ENCODE results near the gene MTURN. TPM values are rescaled to one million over a fixed set of nuclear protein-coding genes. Genes with fewer than 3 reads are reported as not detected.

Gene MTURN
- total and polyA plus RNA-seq, 9 of the 15 experiments (the other 6 are each of a cell fraction or from before 2014, with no cell fraction given), result 0.94 to 14.8 (median 6.4) TPM

- TF ChIP-seq, protein P1, sequence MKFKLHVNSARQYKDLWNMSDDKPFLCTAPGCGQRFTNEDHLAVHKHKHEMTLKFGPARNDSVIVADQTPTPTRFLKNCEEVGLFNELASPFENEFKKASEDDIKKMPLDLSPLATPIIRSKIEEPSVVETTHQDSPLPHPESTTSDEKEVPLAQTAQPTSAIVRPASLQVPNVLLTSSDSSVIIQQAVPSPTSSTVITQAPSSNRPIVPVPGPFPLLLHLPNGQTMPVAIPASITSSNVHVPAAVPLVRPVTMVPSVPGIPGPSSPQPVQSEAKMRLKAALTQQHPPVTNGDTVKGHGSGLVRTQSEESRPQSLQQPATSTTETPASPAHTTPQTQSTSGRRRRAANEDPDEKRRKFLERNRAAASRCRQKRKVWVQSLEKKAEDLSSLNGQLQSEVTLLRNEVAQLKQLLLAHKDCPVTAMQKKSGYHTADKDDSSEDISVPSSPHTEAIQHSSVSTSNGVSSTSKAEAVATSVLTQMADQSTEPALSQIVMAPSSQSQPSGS (CRISPR knock-in tag; IDR thresholded peaks at IDR 0.05), result no peak
- TF ChIP-seq ARHGAP35 (IDR thresholded peaks at IDR 0.05; ENCODE audit: partially characterized antibody) (no peak), ETS1 (conservative IDR thresholded peaks at IDR 0.05; ENCODE audit: control insufficient read depth, low read depth, low read length) (0 out of 2 replicates have a peak, but pooled peaks have one; percentile 18), MEIS2 (IDR thresholded peaks at IDR 0.05; ENCODE audit: partially characterized antibody) (no peak), MGA (IDR thresholded peaks at IDR 0.05) (no peak), THAP7 (CRISPR knock-in tag; IDR thresholded peaks at IDR 0.05) (no peak), GATAD2B (IDR thresholded peaks at IDR 0.05; ENCODE audit: borderline replicate concordance) (peak; percentile 30; the same call in 1 of the 2 replicates), GTF2A2 (tag; IDR thresholded peaks at IDR 0.05) (no peak), ZBTB2 (IDR thresholded peaks at IDR 0.05) (0 out of 2 replicates have a peak, but pooled peaks have one; percentile 49), NRF1 (conservative IDR thresholded peaks at IDR 0.05 in 1 of 2, IDR thresholded peaks at IDR 0.05 in 1 of 2) (peak; percentile 81 to 84)
These were observed 723 bp downstream of the MTURN start (continued) for GRCh38 chr7:30135301-30136116.
